GM18951 (cell line): ENCODE data around the gene UMPS.

ENCODE experiments used
- POLR2A ChIP-seq: IDR thresholded peaks from 4 replicates; pipeline ENCODE4 v1.6.1; 2011; ENCODE audit warnings: mild to moderate bottlenecking; ENCODE audit not compliant: insufficient read length, insufficient read depth; ENCODE audit errors: extremely low read depth
- in situ Hi-C: fragments of 300-500 bp; cut with MboI; formaldehyde crosslinking; loops from one replicate; pipeline ENCODE4 v1.12.0; 2022; ENCODE audit warnings: low sequenced_read_pairs, mixed read lengths, inconsistent platforms; ENCODE audit not compliant: unreplicated experiment

Gene UMPS

GRCh38 chr3:124797426-124797945, 67.2 kb downstream of the UMPS start:
- TF ChIP-seq POLR2A = no peak
- in situ Hi-C loops = no loop called here
